Dedifferentiated amniotic fluid mesenchymal stem cell (primary cell): ENCODE results near the gene TMEM205.

Experiments
- DNase-seq: peaks from one replicate; pipeline ENCODE4 v3.0.0-alpha.2; 2016; ENCODE audit errors: extremely low spot score

TMEM205 gene

DNA sequence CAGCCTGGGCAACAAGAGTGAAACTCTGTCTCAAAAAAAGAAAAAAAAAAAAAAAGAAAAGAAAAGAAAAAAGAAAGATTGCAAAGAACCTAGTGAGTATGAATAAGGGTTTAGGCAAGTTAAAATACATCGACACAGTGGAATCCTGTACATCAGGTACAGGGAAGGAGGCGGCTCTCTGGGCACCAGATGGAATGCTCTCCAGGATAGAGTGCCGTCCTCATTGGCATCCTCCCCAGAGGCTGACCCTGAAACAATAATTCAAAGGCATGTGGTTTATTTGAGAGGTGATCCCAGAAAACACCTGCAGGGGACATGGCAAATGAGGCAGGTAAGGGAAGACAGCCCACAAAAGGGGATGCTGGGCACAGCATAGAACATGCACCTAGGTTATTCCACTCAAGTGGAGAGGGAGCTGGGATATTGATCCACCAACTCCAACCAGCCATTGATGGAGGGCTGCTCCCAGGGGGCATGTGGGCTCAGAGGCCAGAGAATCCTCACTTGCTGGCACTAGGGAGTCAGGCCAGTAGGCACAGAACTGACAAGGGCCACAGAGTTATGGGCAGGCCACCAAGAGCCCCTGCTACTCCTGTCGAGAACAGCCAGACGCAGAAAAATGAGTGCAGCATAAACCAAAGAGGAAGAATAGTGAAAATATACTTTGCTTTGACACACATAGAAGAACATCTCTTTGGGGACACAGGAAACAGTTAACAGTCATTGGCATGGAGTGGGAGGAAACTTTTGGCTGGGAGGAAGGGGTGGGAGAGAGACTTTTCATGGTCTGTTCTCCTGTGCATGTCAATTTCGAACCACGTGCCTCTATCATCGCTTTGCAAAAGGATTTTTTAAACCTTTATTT is 45.9 kb downstream of the TMEM205 start:
- no peak for DNase-seq

DNA sequence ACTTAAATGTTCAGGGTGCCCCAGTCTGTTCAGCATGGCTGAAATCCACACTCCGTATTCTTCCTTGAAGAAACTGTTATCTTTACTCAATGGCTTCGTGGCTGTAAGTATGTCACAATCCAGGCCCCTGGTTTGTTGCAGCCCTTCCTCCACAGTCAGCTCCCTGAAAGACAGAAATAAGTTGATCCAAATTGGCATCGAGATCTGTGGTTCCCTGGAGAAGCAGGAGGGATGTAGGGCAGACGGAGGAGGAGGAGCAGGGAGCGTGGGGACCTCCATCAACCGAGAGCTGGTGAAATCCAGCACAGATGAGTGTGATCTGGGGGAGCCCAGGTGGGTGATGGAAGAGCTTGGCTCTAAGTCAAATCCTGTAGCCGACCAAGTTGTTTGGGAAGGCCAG is 49.8 kb downstream of the TMEM205 start:
- DNase-seq, result no peak

DNA sequence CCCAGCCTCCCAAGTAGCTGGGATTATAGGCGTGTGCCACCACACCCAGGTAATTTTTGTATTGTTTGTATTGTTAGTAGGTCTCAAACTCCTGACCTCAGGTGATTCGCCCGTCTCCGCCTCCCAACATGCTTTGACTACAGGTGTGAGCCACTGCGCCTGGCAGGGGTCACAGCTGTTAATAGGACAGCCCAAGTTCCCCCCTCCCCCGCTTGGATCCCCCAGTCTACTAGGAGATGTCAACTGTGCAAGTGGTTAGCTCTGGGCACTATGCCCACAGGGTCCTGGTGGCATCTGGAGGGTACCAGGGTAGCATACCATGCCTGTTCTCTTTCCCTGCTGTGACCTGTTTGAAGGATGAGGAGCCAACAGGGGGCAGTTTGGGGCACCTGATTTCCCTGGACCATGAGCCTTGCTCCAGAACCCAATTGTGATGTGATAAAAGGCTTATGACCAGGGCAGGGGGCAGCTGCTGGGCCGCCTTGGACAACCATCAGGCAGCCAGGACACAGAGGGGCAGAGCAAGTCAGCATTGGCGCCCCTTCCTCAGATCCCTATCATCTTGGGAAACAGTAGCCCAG is 50.3 kb downstream of the TMEM205 start, which contains the start of gene TSPAN16:
Gene TSPAN16 (plus strand): TSS at position 496 of the 581 bp plus-strand sequence. CDS start 138 bp downstream, outside the sequence.
- DNase-seq, result no peak

DNA sequence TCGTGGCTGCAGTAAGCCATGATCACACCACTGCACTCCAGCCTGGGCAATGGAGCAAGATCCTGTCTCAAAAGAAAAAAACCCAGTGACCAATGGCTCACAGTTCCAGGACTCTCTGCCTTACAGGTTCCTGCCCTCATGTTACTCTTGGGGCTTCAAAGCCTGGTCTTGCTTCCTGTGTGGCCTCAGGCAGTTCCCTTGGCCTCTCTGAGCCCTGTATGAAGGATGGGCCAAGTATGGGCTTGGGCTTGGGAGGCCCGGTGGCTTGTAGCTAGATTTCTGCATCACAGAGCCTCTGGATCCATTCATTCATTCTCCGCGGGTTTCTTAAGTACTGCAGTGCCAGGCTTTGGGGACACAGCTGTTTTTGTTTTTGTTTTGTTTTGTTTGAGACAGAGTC is 50.9 kb downstream of the TMEM205 start:
- no peak for DNase-seq

DNA sequence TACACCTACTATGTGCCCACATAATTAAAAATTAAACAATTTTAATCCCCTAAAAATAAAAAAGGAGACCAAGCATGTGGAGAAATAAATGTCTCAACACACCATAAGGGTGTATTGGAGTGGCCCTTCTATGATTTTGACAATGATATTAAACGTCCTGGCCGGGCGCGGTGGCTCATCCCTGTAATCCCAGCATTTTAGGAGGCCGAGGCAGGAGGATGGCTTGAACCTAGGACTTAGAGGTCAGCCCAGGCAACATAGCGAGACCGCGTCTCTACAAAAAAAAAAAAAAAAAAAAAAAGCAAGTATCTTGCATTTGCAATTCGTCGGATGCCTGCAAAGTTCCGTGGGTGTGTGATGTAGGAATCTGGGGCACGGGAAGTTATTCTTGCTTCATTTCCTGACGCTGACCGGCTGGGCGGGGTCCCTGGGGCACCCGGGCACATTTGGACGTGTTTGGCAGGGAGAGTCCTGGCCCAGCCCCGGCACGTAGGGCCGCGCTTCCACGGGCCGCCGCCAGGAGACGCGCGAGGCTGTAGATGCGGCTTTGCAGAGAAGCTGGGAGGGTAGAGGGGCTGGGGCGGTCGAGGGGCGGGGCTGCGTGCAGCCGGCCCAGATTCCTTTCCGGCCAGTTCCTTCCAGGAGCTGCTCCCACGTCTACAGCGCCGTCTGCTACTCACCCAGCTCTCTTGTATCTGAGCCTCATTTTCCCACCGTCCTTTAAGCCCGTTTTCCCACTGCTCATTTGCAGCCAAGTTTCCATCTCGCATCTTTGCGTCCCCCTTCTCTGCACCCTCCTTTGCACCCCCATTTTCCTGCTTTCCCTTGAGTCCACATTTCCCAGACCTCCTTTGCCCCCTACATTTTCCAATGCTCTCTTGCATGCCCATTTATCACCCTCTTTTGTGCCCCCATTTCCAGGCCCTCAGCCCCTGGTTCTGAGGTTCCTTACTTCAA is 52.4 kb downstream of the TMEM205 start:
- peak; percentile 93 for DNase-seq
